GM21526 (cell line): Measurements from ENCODE around the gene CFAP52.
A peak's percentile ranks its signal among the peaks of the same experiment; 100 is the strongest.
"Not testable (repeated sequence)": the region's sequence is repeated elsewhere in the genome, so short reads cannot be mapped to it uniquely, and the experiment has no call there.

Source experiments
- ATAC-seq: cut with Tn5 transposase; IDR thresholded peaks from one replicate; pipeline ENCODE4 v1.9.1; 2021; ENCODE audit warnings: moderate library complexity; ENCODE audit not compliant: unreplicated experiment, low FRiP score

CFAP52 gene

GRCh38 chr17:9576521-9577372, at the start of gene CFAP52:
Gene CFAP52, plus strand, starts transcription at chr17:9576642. Its CDS starts 54 bp downstream, at chr17:9576696.
- ATAC-seq, result no peak

- no peak for ATAC-seq
Measured at GRCh38 chr17:9527788-9528187, 48.7 kb upstream of the CFAP52 start.

- ATAC-seq, result peak; percentile 66
Measured at GRCh38 chr17:9529033-9529700, 47.3 kb upstream of the CFAP52 start.

- no peak for ATAC-seq
Measured at GRCh38 chr17:9531034-9531433, 45.4 kb upstream of the CFAP52 start.

GRCh38 chr17:9532715-9533114, 43.7 kb upstream of the CFAP52 start:
- no peak for ATAC-seq

GRCh38 chr17:9533441-9533840, 43.0 kb upstream of the CFAP52 start:
- ATAC-seq, result no peak

- no peak for ATAC-seq
Measured at GRCh38 chr17:9536061-9536460, 40.4 kb upstream of the CFAP52 start.

- ATAC-seq, result no peak
Measured at GRCh38 chr17:9537177-9537776, 39.2 kb upstream of the CFAP52 start.

GRCh38 chr17:9538626-9539025, 37.8 kb upstream of the CFAP52 start:
- no peak for ATAC-seq

GRCh38 chr17:9541718-9542117, 34.7 kb upstream of the CFAP52 start:
- no peak for ATAC-seq

GRCh38 chr17:9544221-9544620, 32.2 kb upstream of the CFAP52 start:
- ATAC-seq, result no peak

GRCh38 chr17:9549215-9549614, 27.2 kb upstream of the CFAP52 start:
- no peak for ATAC-seq

- ATAC-seq, result no peak
Measured at GRCh38 chr17:9553181-9553580, 23.3 kb upstream of the CFAP52 start.

GRCh38 chr17:9553596-9553995, 22.8 kb upstream of the CFAP52 start:
- ATAC-seq, result no peak

- ATAC-seq, result not testable (repeated sequence)
Measured at GRCh38 chr17:9554715-9555114, 21.7 kb upstream of the CFAP52 start.

- no peak for ATAC-seq
Measured at GRCh38 chr17:9557161-9557755, 19.2 kb upstream of the CFAP52 start.

- no peak for ATAC-seq
Measured at GRCh38 chr17:9557857-9558256, 18.6 kb upstream of the CFAP52 start.

GRCh38 chr17:9564104-9564503, 12.3 kb upstream of the CFAP52 start:
- no peak for ATAC-seq

- ATAC-seq, result no peak
Measured at GRCh38 chr17:9566067-9566466, 10.4 kb upstream of the CFAP52 start.

- ATAC-seq, result not testable (repeated sequence)
Measured at GRCh38 chr17:9566739-9567138, 9.7 kb upstream of the CFAP52 start.

GRCh38 chr17:9568004-9568403, 8.4 kb upstream of the CFAP52 start:
- no peak for ATAC-seq
